HEK293 (cell line): ENCODE data around the gene ARHGAP15.

Source experiments
- HOXA7 ChIP-seq: sonication (generic); formaldehyde crosslinking; IDR thresholded peaks from 2 replicates; pipeline ENCODE4 v1.8.1; 2022; ENCODE audit warnings: missing genetic modification reagents, borderline replicate concordance
- KLF7 ChIP-seq: fragments of 450-650 bp; formaldehyde crosslinking; IDR thresholded peaks from 2 replicates; pipeline ENCODE4 v1.5.1; 2016; ENCODE audit warnings: missing biosample characterization, missing genetic modification characterization, borderline replicate concordance
- ZNF23 ChIP-seq: fragments of 450-650 bp; formaldehyde crosslinking; IDR thresholded peaks from 2 replicates; pipeline ENCODE4 v1.5.1; 2016; ENCODE audit warnings: missing biosample characterization, missing genetic modification characterization, borderline replicate concordance
- ZNF366 ChIP-seq: fragments of 450-650 bp; formaldehyde crosslinking; conservative IDR thresholded peaks from 2 replicates; pipeline ENCODE4 v1.5.1; 2016; ENCODE audit warnings: missing biosample characterization, missing genetic modification characterization
- ZNF529 ChIP-seq: fragments of 450-650 bp; formaldehyde crosslinking; IDR thresholded peaks from 2 replicates; pipeline ENCODE4 v1.5.1; 2017; ENCODE audit warnings: missing genetic modification characterization, missing biosample characterization; ENCODE audit not compliant: insufficient replicate concordance
- ZNF660 ChIP-seq: fragments of 450-650 bp; IDR thresholded peaks from 2 replicates; pipeline ENCODE4 v1.5.1; 2018; ENCODE audit warnings: missing biosample characterization, mild to moderate bottlenecking, missing genetic modification characterization
- TF ChIP-seq, protein P1 (sequence below): fragments of 450-650 bp; formaldehyde crosslinking; IDR thresholded peaks from 2 replicates; pipeline ENCODE4 v1.5.1; 2016; ENCODE audit warnings: missing biosample characterization, missing genetic modification characterization
- TF ChIP-seq, protein P2 (sequence below): fragments of 450-650 bp; formaldehyde crosslinking; IDR thresholded peaks from 2 replicates; pipeline ENCODE4 v1.5.1; 2016; ENCODE audit warnings: missing biosample characterization, missing genetic modification characterization
- TF ChIP-seq, protein P3 (sequence below): fragments of 450-650 bp; formaldehyde crosslinking; IDR thresholded peaks from 2 replicates; pipeline ENCODE4 v1.5.1; 2016; ENCODE audit warnings: missing biosample characterization, missing genetic modification characterization

- TF ChIP-seq, protein P1, sequence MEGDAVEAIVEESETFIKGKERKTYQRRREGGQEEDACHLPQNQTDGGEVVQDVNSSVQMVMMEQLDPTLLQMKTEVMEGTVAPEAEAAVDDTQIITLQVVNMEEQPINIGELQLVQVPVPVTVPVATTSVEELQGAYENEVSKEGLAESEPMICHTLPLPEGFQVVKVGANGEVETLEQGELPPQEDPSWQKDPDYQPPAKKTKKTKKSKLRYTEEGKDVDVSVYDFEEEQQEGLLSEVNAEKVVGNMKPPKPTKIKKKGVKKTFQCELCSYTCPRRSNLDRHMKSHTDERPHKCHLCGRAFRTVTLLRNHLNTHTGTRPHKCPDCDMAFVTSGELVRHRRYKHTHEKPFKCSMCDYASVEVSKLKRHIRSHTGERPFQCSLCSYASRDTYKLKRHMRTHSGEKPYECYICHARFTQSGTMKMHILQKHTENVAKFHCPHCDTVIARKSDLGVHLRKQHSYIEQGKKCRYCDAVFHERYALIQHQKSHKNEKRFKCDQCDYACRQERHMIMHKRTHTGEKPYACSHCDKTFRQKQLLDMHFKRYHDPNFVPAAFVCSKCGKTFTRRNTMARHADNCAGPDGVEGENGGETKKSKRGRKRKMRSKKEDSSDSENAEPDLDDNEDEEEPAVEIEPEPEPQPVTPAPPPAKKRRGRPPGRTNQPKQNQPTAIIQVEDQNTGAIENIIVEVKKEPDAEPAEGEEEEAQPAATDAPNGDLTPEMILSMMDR (tag by site-specific recombination), result no peak
- TF ChIP-seq HOXA7, result no peak
- no peak for TF ChIP-seq ZNF23
- TF ChIP-seq, protein P2, sequence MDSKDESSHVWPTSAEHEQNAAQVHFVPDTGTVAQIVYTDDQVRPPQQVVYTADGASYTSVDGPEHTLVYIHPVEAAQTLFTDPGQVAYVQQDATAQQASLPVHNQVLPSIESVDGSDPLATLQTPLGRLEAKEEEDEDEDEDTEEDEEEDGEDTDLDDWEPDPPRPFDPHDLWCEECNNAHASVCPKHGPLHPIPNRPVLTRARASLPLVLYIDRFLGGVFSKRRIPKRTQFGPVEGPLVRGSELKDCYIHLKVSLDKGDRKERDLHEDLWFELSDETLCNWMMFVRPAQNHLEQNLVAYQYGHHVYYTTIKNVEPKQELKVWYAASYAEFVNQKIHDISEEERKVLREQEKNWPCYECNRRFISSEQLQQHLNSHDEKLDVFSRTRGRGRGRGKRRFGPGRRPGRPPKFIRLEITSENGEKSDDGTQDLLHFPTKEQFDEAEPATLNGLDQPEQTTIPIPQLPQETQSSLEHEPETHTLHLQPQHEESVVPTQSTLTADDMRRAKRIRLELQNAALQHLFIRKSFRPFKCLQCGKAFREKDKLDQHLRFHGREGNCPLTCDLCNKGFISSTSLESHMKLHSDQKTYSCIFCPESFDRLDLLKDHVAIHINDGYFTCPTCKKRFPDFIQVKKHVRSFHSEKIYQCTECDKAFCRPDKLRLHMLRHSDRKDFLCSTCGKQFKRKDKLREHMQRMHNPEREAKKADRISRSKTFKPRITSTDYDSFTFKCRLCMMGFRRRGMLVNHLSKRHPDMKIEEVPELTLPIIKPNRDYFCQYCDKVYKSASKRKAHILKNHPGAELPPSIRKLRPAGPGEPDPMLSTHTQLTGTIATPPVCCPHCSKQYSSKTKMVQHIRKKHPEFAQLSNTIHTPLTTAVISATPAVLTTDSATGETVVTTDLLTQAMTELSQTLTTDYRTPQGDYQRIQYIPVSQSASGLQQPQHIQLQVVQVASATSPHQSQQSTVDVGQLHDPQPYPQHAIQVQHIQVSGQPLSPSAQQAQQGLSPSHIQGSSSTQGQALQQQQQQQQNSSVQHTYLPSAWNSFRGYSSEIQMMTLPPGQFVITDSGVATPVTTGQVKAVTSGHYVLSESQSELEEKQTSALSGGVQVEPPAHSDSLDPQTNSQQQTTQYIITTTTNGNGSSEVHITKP (tag by site-specific recombination), result no peak
- TF ChIP-seq ZNF660, result no peak
- no peak for TF ChIP-seq ZNF366
- TF ChIP-seq, protein P3, sequence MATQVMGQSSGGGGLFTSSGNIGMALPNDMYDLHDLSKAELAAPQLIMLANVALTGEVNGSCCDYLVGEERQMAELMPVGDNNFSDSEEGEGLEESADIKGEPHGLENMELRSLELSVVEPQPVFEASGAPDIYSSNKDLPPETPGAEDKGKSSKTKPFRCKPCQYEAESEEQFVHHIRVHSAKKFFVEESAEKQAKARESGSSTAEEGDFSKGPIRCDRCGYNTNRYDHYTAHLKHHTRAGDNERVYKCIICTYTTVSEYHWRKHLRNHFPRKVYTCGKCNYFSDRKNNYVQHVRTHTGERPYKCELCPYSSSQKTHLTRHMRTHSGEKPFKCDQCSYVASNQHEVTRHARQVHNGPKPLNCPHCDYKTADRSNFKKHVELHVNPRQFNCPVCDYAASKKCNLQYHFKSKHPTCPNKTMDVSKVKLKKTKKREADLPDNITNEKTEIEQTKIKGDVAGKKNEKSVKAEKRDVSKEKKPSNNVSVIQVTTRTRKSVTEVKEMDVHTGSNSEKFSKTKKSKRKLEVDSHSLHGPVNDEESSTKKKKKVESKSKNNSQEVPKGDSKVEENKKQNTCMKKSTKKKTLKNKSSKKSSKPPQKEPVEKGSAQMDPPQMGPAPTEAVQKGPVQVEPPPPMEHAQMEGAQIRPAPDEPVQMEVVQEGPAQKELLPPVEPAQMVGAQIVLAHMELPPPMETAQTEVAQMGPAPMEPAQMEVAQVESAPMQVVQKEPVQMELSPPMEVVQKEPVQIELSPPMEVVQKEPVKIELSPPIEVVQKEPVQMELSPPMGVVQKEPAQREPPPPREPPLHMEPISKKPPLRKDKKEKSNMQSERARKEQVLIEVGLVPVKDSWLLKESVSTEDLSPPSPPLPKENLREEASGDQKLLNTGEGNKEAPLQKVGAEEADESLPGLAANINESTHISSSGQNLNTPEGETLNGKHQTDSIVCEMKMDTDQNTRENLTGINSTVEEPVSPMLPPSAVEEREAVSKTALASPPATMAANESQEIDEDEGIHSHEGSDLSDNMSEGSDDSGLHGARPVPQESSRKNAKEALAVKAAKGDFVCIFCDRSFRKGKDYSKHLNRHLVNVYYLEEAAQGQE, result no peak
- no peak for TF ChIP-seq KLF7 (tag by site-specific recombination)
- no peak for TF ChIP-seq ZNF529 (tag by site-specific recombination)
Observed at GRCh38 chr2:143442193-143442592, 313.0 kb downstream of the ARHGAP15 start.
